Rectal smooth muscle tissue (tissue), 1 donor: ENCODE results near the gene STX18.
"Not testable (repeated sequence)": the region's sequence is repeated elsewhere in the genome, so short reads cannot be mapped to it uniquely, and the experiment has no call there.

ENCODE experiments used
- H3K27ac ChIP-seq: one replicate; pipeline ENCODE4 v1.7.0; 2013; ENCODE audit warnings: low read depth, low read length, inconsistent platforms
- H3K27me3 ChIP-seq: one replicate; pipeline ENCODE4 v1.7.0; 2013; ENCODE audit warnings: low read length; ENCODE audit not compliant: control insufficient read depth, insufficient read depth
- H3K36me3 ChIP-seq: one replicate; pipeline ENCODE4 v1.7.0; 2013; ENCODE audit warnings: low read length; ENCODE audit not compliant: control insufficient read depth, insufficient read depth
- H3K4me1 ChIP-seq: one replicate; pipeline ENCODE4 v1.7.0; 2013; ENCODE audit warnings: low read length; ENCODE audit not compliant: control insufficient read depth, insufficient read depth
- H3K4me3 ChIP-seq: one replicate; pipeline ENCODE4 v1.7.0; 2013; ENCODE audit warnings: low read length
- H3K9ac ChIP-seq: one replicate; pipeline ENCODE4 v1.7.0; 2013; ENCODE audit warnings: low read length

STX18 gene

DNA sequence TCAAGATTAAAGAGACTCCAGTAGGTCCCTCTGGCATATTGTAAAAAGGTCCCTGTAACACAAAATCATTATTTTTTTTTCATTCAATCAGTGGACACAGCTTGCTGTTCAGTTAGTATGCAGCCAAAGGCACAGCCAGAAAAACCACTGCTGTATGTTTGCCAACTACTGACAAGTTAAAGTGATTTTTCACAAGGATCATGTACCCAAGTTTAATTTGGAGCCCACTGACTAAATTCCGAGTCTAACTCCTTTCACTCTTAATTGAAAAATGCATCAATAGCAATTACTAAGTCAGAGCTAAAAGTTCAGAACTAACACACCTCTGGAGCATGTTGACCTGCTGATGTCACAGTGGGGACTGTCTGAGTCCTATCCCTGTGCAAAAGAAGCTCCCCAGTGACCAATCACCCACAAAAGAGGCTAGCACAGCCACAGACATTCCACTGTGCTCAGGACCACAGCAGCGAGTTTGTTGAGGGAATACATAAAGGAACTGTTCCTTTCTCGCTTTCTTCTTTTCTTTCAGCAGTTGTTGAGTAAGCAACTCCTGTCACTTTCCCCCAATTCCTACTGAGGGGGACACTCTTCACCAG lies 60.4 kb downstream of the STX18 start:
- H3K36me3 ChIP-seq, result no peaks in the 10 kb centered on the region
- H3K9ac ChIP-seq, result no peak overlapping the region
- H3K4me1 ChIP-seq, result no peaks in the 10 kb centered on the region
- no peak overlapping the region for H3K27ac ChIP-seq
- no peak overlapping the region for H3K4me3 ChIP-seq
- no peaks in the 10 kb centered on the region for H3K27me3 ChIP-seq

DNA sequence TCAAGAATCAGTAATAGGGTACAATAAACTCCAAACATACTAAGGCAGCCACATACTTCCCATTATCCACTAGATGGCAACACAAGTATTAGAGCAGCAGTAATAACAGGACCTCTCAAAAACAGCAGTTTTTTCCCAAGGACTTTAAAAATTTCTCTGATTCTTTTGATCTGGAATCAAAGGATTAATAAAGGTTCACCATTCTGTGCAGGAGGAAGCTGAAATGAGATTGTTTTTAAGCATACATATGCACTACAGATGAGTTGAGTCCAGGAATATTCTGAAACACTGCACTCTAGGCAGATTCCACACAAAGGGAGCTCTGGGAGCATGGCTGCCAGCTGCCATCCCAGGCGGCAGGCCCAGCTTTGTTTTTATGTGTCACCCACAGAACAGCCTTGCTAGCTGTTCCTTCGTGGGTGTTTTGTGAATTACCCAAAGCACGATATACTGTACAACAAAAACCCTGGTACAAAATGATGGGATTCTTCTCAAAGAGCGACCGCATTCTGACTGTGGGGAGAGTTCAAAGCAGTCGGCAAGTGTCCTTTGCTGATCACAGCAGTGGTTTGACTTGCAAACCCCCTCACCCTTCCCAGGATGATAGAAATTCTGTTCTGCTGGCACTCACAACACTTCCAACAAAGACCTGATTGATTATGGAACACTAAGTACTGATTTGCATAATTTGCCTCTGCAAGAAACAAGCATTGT lies 61.0 kb downstream of the STX18 start:
- H3K9ac ChIP-seq, result no peak overlapping the region
- H3K36me3 ChIP-seq, result no peaks in the 10 kb centered on the region
- H3K4me3 ChIP-seq, result no peak overlapping the region
- H3K4me1 ChIP-seq, result no peaks in the 10 kb centered on the region
- no peak overlapping the region for H3K27ac ChIP-seq
- H3K27me3 ChIP-seq, result no peaks in the 10 kb centered on the region

DNA sequence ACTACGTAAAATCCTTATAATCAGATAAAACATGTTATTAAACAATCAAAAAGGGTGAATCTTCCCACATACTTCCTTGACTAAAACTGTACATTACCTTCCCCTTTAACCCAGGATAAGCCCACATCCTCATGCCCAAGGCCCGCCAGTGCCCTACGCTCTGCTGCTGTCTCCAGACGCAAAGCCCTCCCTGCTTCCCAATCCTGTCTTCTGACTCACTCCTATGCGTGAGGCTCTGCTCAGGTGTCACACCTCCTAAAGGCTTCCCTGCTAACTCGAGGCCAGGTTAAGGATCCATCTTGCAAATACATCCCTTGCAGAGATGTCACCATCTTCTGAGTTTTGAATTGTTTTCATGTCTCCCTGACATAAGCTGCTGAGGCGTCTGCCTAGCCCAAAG lies 61.6 kb downstream of the STX18 start:
- Histone ChIP-seq H3K27ac (no peak overlapping the region), H3K36me3 (no peaks in the 10 kb centered on the region), H3K27me3 (no peaks in the 10 kb centered on the region), H3K4me1 (no peaks in the 10 kb centered on the region), H3K9ac (no peak overlapping the region), H3K4me3 (no peak overlapping the region)

DNA sequence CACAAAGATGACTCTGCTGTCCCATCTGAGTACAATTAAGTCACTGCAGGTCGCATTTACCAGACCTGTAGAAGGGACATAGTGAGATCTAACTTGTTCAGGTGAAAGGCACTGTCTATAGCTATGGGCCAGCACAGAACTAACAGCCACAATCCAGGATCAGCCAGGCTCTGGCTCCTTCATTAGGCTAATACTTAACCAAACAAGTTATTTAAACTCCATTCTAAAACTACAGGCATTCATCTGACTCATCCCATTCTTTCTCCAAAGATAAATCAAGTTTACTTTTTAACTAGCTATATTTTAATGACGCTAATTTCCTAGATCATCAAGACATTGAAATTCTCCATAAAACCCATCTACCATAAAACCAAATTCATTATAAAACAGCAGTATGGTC lies 62.5 kb downstream of the STX18 start:
- H3K4me3 ChIP-seq, result no peak overlapping the region
- no peak overlapping the region for H3K27ac ChIP-seq
- no peaks in the 10 kb centered on the region for H3K36me3 ChIP-seq
- no peaks in the 10 kb centered on the region for H3K4me1 ChIP-seq
- H3K9ac ChIP-seq, result no peak overlapping the region
- H3K27me3 ChIP-seq, result no peaks in the 10 kb centered on the region

DNA sequence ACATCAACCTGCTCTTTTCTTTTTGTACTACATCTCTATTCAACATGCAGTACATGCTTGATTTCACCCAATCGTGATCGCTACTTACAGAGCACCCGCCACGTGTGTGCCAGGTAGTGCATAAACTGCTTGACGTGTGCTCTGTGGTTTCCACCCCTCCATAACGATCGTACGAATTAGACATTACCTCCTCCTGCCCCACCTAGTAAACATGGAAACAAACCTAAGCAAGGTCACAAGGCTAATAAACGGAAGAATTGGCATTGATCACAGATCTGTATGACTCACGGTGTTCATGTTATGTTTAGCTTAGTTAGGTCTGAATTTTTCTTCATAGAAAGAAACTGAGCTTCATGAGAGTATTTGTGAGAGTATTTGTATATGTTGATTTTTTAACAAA lies 64.1 kb downstream of the STX18 start:
- Histone ChIP-seq H3K27me3 (no peaks in the 10 kb centered on the region), H3K4me3 (no peak overlapping the region), H3K36me3 (no peaks in the 10 kb centered on the region), H3K27ac (no peak overlapping the region), H3K9ac (no peak overlapping the region), H3K4me1 (no peaks in the 10 kb centered on the region)

DNA sequence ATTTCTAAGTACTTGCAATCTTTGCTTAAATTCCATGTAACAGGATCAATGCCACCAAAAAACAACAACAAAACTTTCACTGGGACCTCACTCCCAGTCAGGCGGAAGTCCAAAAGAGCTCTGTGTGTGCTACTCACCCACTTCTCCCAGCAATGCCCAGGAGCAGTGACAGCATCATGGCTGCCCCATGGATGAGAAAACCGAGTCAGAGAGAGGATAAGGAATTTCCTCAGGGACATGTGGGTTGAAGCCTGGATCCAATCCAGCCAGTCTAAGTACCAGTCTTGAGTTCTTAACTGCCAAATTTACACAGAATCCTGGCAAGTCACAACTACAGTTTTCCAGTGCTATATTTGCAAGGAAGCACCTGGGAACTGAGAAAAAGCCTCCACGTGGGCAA lies 64.5 kb downstream of the STX18 start:
- H3K27ac ChIP-seq, result no peak overlapping the region

DNA sequence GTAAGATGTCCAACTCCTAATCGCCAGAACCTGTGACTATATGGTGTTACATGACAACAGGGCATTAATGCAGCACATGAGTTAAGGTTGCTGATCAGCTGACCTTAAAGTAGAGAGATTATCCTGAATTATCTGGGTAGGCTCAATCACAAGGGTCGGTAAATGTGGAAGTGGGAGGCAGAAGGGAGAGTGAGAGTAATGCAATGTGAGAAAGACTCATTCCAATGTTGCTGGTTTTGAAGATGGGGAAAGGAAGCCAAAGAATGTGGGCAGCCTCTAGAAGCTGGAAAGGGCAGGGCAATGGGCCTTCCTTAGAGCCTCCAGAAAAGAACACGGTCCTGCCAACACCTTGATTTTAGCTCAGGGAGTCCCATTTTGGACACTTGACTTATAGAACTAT lies 67.4 kb downstream of the STX18 start:
- Histone ChIP-seq H3K4me3 (no peak overlapping the region), H3K36me3 (peaks cover 3% of the 10 kb centered on the region), H3K4me1 (no peaks in the 10 kb centered on the region), H3K9ac (no peak overlapping the region), H3K27me3 (no peaks in the 10 kb centered on the region), H3K27ac (no peak overlapping the region)

More for the DNA sequence above, 64.5 kb downstream of the STX18 start:
- no peaks in the 10 kb centered on the region for H3K36me3 ChIP-seq
- H3K4me3 ChIP-seq, result no peak overlapping the region
- no peaks in the 10 kb centered on the region for H3K27me3 ChIP-seq
- H3K4me1 ChIP-seq, result no peaks in the 10 kb centered on the region
- H3K9ac ChIP-seq, result no peak overlapping the region

DNA sequence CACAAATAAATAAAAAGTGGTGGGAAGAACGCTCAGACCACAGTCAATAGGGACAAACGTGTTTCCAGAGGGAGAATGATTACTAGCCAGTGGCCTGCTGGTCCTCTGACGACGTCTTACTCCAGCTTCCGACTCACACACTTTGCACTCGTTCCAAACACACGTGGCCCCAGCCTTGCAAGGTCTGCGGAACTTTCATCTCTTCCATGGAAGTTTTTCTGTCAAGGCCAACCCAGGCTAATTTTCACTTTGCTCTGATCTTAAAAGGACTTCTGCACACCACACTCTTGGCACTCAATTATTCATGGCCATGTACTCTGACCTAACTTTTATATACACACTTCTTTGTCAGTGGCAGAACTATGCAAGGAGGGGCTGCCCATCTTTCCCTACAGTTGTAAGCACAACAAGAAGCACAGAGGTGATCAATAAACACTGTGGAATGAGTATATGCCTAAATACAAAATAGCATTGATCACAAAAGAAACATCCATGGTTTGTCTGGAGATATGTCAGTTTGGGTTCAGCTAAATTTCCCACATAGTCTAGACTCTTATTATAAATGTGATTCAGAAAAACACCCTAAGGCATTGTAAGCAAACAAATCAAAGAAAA lies 69.4 kb downstream of the STX18 start:
- no peaks in the 10 kb centered on the region for H3K27me3 ChIP-seq
- H3K36me3 ChIP-seq, result peaks cover 9% of the 10 kb centered on the region
- no peaks in the 10 kb centered on the region for H3K4me1 ChIP-seq
- no peak overlapping the region for H3K4me3 ChIP-seq
- H3K9ac ChIP-seq, result no peak overlapping the region
- no peak overlapping the region for H3K27ac ChIP-seq

DNA sequence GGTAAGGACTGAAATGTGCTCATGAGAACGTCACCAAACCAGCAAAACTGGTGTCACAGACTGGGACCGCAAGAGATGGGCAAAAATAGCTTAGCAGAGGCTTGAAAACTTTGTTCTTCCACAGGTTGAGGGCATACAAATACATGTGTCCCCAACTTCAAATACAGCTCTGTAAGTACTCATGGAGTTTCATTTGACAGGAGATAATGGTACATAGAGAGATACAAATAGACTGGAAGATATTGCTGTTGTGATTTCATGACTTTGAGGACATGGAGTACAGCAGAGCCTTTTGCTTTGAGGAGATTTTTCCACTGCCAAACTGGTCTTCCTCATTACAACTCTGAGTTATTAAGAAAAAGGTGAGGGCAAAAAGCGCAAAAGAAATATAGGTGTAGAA lies 70.7 kb downstream of the STX18 start:
- H3K4me3 ChIP-seq, result no peak overlapping the region
- H3K27me3 ChIP-seq, result no peaks in the 10 kb centered on the region
- H3K27ac ChIP-seq, result no peak overlapping the region
- H3K4me1 ChIP-seq, result no peaks in the 10 kb centered on the region
- H3K36me3 ChIP-seq, result peaks cover 14% of the 10 kb centered on the region
- no peak overlapping the region for H3K9ac ChIP-seq

DNA sequence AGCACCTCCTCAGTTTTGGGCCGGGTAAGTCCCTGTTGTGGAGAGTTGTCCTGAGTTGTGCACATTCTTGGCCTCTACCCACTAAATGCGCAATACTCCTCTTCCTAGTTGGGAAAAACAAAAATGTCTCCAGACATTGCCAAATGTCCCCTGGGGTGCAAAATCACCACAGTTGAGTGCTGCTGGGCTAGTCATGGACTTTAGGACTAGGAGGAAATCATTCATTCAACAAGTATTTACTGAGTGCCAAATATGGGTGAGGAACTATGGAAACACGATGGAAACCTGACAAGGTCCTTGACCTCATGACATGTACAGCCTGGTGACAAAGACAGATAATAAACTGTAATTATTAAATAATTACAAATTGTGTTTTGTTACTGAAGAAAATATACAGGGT lies 71.6 kb downstream of the STX18 start:
- no peak overlapping the region for H3K27ac ChIP-seq
- no peaks in the 10 kb centered on the region for H3K27me3 ChIP-seq
- H3K4me1 ChIP-seq, result no peaks in the 10 kb centered on the region
- no peak overlapping the region for H3K9ac ChIP-seq
- H3K36me3 ChIP-seq, result peaks cover 17% of the 10 kb centered on the region
- no peak overlapping the region for H3K4me3 ChIP-seq

DNA sequence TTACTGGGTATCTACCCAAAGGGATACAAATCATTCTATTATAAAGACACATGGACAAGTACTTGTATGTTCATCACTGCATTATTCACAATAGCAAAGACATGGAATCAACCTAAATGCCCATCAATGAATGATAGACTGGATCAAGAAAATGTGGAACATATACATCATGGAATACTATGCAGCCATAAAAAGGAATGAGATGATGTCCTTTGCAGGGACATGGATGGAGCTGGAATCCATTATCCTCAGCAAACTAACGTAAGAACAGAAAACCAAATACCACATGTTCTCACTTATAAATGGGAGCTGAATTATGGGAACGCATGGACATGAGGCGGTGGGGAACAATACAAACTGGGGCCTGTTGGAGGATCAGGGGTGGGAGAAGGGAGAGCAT lies 76.6 kb downstream of the STX18 start:
- not testable (repeated sequence) for H3K4me3 ChIP-seq, H3K4me1 ChIP-seq, H3K27me3 ChIP-seq, H3K27ac ChIP-seq, H3K9ac ChIP-seq
- peaks cover 14% of the 10 kb centered on the region for H3K36me3 ChIP-seq

DNA sequence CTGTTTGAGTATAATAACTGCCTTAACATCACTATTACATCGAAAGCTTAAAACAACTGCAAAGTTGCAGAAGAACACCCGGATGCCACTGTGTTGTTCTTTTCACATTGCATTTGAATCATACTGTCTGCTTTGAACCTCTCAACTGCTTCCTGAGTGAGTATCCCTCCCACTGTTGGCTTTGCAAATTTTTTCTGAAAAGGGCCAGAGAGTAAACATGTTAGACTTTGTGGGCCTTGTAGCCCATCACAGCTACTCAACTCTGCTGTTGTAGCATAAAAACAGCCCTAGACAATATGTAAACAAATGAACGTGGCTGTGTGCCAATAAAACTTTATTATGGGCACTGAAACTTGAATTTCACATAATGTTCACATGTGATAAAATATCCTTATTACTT lies 78.9 kb downstream of the STX18 start:
- H3K9ac ChIP-seq, result no peak overlapping the region
- H3K4me3 ChIP-seq, result no peak overlapping the region
- no peaks in the 10 kb centered on the region for H3K4me1 ChIP-seq
- peaks cover 8% of the 10 kb centered on the region for H3K36me3 ChIP-seq
- H3K27ac ChIP-seq, result no peak overlapping the region
- no peaks in the 10 kb centered on the region for H3K27me3 ChIP-seq

DNA sequence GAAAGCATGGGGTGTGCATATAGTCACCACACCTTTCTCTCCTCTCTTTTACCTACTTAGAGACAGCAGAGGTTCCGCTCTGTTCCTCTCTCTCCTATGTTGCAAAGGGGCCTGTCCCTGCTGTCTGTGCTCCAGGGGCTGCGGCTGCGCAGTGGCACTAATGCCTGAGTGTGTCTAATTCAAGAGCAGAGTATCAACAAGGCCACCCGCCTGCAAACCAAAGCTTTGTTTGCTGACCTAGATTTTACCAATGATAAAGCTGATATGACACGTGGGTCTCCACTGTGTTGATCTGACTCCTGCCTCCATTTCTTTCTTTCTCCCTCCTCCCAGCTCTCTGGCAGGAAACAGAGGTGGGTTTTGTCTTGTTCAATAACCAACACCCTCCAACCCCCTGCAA lies 80.0 kb downstream of the STX18 start:
- no peak overlapping the region for H3K27ac ChIP-seq
- peaks cover 9% of the 10 kb centered on the region for H3K36me3 ChIP-seq
- H3K4me1 ChIP-seq, result no peaks in the 10 kb centered on the region
- no peaks in the 10 kb centered on the region for H3K27me3 ChIP-seq
- no peak overlapping the region for H3K9ac ChIP-seq
- H3K4me3 ChIP-seq, result no peak overlapping the region
